ENCODE results near the gene IFITM10. TPM values are rescaled to one million over a fixed set of nuclear protein-coding genes. Genes with fewer than 3 reads are reported as not detected.

The IFITM10 gene
- polyA plus RNA-seq, 2 donors: 0.73 to 1.1 TPM

GRCh38 chr11:1778141-1778911 lies 27.9 kb upstream of the IFITM10 start:
- no peak overlapping the region for H3K4me3 ChIP-seq (ENCODE audit: low read depth in 1 of 2, low read length in 2 of 2)

GRCh38 chr11:1777737-1778136 lies 27.3 kb upstream of the IFITM10 start:
- Histone ChIP-seq H3K27me3 (ENCODE audit: control insufficient read depth in 1 of 2, insufficient read depth in 2 of 2, low read length in 2 of 2) (no peaks in the 10 kb centered on the region), H3K36me3 (ENCODE audit: control insufficient read depth in 2 of 2, insufficient read depth in 2 of 2, low read length in 1 of 2) (no peaks in the 10 kb centered on the region), H3K9me3 (ENCODE audit: control insufficient read depth in 2 of 2, insufficient read depth in 1 of 2, low read depth in 1 of 2, low read length in 1 of 2) (no peaks in the 10 kb centered on the region), H3K4me3 (ENCODE audit: low read depth in 1 of 2, low read length in 2 of 2) (no peak overlapping the region), H3K4me1 (ENCODE audit: control insufficient read depth in 2 of 2, insufficient read depth in 2 of 2, low read length in 1 of 2) (peaks cover 6 to 12% of the 10 kb centered on the region in 2 donors), H3K27ac (ENCODE audit: low read depth in 2 of 2, low read length in 1 of 2) (no peak overlapping the region)
- WGBS, 2 donors: 79 to 88% methylated on average over 2 of the region's 2 CpGs

More at GRCh38 chr11:1778141-1778911, 27.9 kb upstream of the IFITM10 start:
- Histone ChIP-seq H3K27me3 (ENCODE audit: control insufficient read depth in 1 of 2, insufficient read depth in 2 of 2, low read length in 2 of 2) (no peaks in the 10 kb centered on the region), H3K9me3 (ENCODE audit: control insufficient read depth in 2 of 2, insufficient read depth in 1 of 2, low read depth in 1 of 2, low read length in 1 of 2) (no peaks in the 10 kb centered on the region), H3K36me3 (ENCODE audit: control insufficient read depth in 2 of 2, insufficient read depth in 2 of 2, low read length in 1 of 2) (no peaks in the 10 kb centered on the region), H3K27ac (ENCODE audit: low read depth in 2 of 2, low read length in 1 of 2) (no peak overlapping the region), H3K4me1 (ENCODE audit: control insufficient read depth in 2 of 2, insufficient read depth in 2 of 2, low read length in 1 of 2) (peaks cover 5 to 11% of the 10 kb centered on the region in 2 donors)
- 74 to 75% methylated on average over 14 of the region's 14 CpGs for WGBS, 2 donors

GRCh38 chr11:1776944-1777715 lies 26.7 kb upstream of the IFITM10 start:
- H3K27ac ChIP-seq (ENCODE audit: low read depth in 2 of 2, low read length in 1 of 2): no peak overlapping the region
- no peaks in the 10 kb centered on the region for H3K36me3 ChIP-seq (ENCODE audit: control insufficient read depth in 2 of 2, insufficient read depth in 2 of 2, low read length in 1 of 2)
- no peaks in the 10 kb centered on the region for H3K9me3 ChIP-seq (ENCODE audit: control insufficient read depth in 2 of 2, insufficient read depth in 1 of 2, low read depth in 1 of 2, low read length in 1 of 2)
- WGBS, 2 donors: 83 to 85% methylated on average over 5 of the region's 5 CpGs
- H3K27me3 ChIP-seq (ENCODE audit: control insufficient read depth in 1 of 2, insufficient read depth in 2 of 2, low read length in 2 of 2): no peaks in the 10 kb centered on the region
- no peak overlapping the region for H3K4me3 ChIP-seq (ENCODE audit: low read depth in 1 of 2, low read length in 2 of 2)
- H3K4me1 ChIP-seq (ENCODE audit: control insufficient read depth in 2 of 2, insufficient read depth in 2 of 2, low read length in 1 of 2): peaks cover 8 to 18% of the 10 kb centered on the region in 2 donors

- Histone ChIP-seq H3K4me1 (ENCODE audit: control insufficient read depth in 2 of 2, insufficient read depth in 2 of 2, low read length in 1 of 2) (peaks cover 8 to 19% of the 10 kb centered on the region in 2 donors), H3K36me3 (ENCODE audit: control insufficient read depth in 2 of 2, insufficient read depth in 2 of 2, low read length in 1 of 2) (no peaks in the 10 kb centered on the region), H3K27me3 (ENCODE audit: control insufficient read depth in 1 of 2, insufficient read depth in 2 of 2, low read length in 2 of 2) (no peaks in the 10 kb centered on the region), H3K9me3 (ENCODE audit: control insufficient read depth in 2 of 2, insufficient read depth in 1 of 2, low read depth in 1 of 2, low read length in 1 of 2) (no peaks in the 10 kb centered on the region), H3K4me3 (ENCODE audit: low read depth in 1 of 2, low read length in 2 of 2) (no peak overlapping the region), H3K27ac (ENCODE audit: low read depth in 2 of 2, low read length in 1 of 2) (no peak overlapping the region)
- WGBS, 2 donors: 86 to 90% methylated on average over 11 of the region's 11 CpGs
Measured at GRCh38 chr11:1776331-1776851, 26.0 kb upstream of the IFITM10 start.

GRCh38 chr11:1774886-1775285 lies 24.5 kb upstream of the IFITM10 start:
- 80 to 83% methylated on average over 12 of the region's 12 CpGs for WGBS, 2 donors
- Histone ChIP-seq H3K27me3 (ENCODE audit: control insufficient read depth in 1 of 2, insufficient read depth in 2 of 2, low read length in 2 of 2) (no peaks in the 10 kb centered on the region), H3K27ac (ENCODE audit: low read depth in 2 of 2, low read length in 1 of 2) (no peak overlapping the region), H3K36me3 (ENCODE audit: control insufficient read depth in 2 of 2, insufficient read depth in 2 of 2, low read length in 1 of 2) (no peaks in the 10 kb centered on the region), H3K9me3 (ENCODE audit: control insufficient read depth in 2 of 2, insufficient read depth in 1 of 2, low read depth in 1 of 2, low read length in 1 of 2) (no peaks in the 10 kb centered on the region), H3K4me3 (ENCODE audit: low read depth in 1 of 2, low read length in 2 of 2) (no peak overlapping the region), H3K4me1 (ENCODE audit: control insufficient read depth in 2 of 2, insufficient read depth in 2 of 2, low read length in 1 of 2) (peaks cover 8 to 19% of the 10 kb centered on the region in 2 donors)

GRCh38 chr11:1773994-1774550 lies 23.7 kb upstream of the IFITM10 start:
- no peak overlapping the region for H3K4me3 ChIP-seq (ENCODE audit: low read depth in 1 of 2, low read length in 2 of 2)
- H3K36me3 ChIP-seq (ENCODE audit: control insufficient read depth in 2 of 2, insufficient read depth in 2 of 2, low read length in 1 of 2): no peaks in the 10 kb centered on the region
- 91 to 93% methylated on average over 11 of the region's 11 CpGs for WGBS, 2 donors
- H3K27me3 ChIP-seq (ENCODE audit: control insufficient read depth in 1 of 2, insufficient read depth in 2 of 2, low read length in 2 of 2): no peaks in the 10 kb centered on the region
- no peak overlapping the region for H3K27ac ChIP-seq (ENCODE audit: low read depth in 2 of 2, low read length in 1 of 2)
- H3K4me1 ChIP-seq (ENCODE audit: control insufficient read depth in 2 of 2, insufficient read depth in 2 of 2, low read length in 1 of 2): peaks cover 6 to 19% of the 10 kb centered on the region in 2 donors
- no peaks in the 10 kb centered on the region for H3K9me3 ChIP-seq (ENCODE audit: control insufficient read depth in 2 of 2, insufficient read depth in 1 of 2, low read depth in 1 of 2, low read length in 1 of 2)

- peaks cover 6 to 14% of the 10 kb centered on the region in 2 donors for H3K4me1 ChIP-seq (ENCODE audit: control insufficient read depth in 2 of 2, insufficient read depth in 2 of 2, low read length in 1 of 2)
- WGBS, 2 donors: 78 to 80% methylated on average over 10 of the region's 10 CpGs
- H3K9me3 ChIP-seq (ENCODE audit: control insufficient read depth in 2 of 2, insufficient read depth in 1 of 2, low read depth in 1 of 2, low read length in 1 of 2): no peaks in the 10 kb centered on the region
- H3K36me3 ChIP-seq (ENCODE audit: control insufficient read depth in 2 of 2, insufficient read depth in 2 of 2, low read length in 1 of 2): no peaks in the 10 kb centered on the region
- H3K27me3 ChIP-seq (ENCODE audit: control insufficient read depth in 1 of 2, insufficient read depth in 2 of 2, low read length in 2 of 2): no peaks in the 10 kb centered on the region
- H3K4me3 ChIP-seq (ENCODE audit: low read depth in 1 of 2, low read length in 2 of 2): no peak overlapping the region
- no peak overlapping the region for H3K27ac ChIP-seq (ENCODE audit: low read depth in 2 of 2, low read length in 1 of 2)
Measured at GRCh38 chr11:1773131-1773993, 23.0 kb upstream of the IFITM10 start.

- H3K9me3 ChIP-seq (ENCODE audit: control insufficient read depth in 2 of 2, insufficient read depth in 1 of 2, low read depth in 1 of 2, low read length in 1 of 2): no peaks in the 10 kb centered on the region
- peak overlapping the region; percentile 61 to 67 for H3K27ac ChIP-seq (ENCODE audit: low read depth in 2 of 2, low read length in 1 of 2)
- no peaks in the 10 kb centered on the region for H3K27me3 ChIP-seq (ENCODE audit: control insufficient read depth in 1 of 2, insufficient read depth in 2 of 2, low read length in 2 of 2)
- no peaks in the 10 kb centered on the region for H3K36me3 ChIP-seq (ENCODE audit: control insufficient read depth in 2 of 2, insufficient read depth in 2 of 2, low read length in 1 of 2)
- H3K4me1 ChIP-seq (ENCODE audit: control insufficient read depth in 2 of 2, insufficient read depth in 2 of 2, low read length in 1 of 2): peaks cover 3 to 10% of the 10 kb centered on the region in 2 donors
- 18 to 23% methylated on average over 11 to 15 of the region's 15 CpGs for WGBS, 2 donors
- no peak overlapping the region for H3K4me3 ChIP-seq (ENCODE audit: low read depth in 1 of 2, low read length in 2 of 2)
Measured at GRCh38 chr11:1772270-1773130, 22.1 kb upstream of the IFITM10 start.
